HG02642 (cell line): ENCODE measurements around the gene EXT2.

Experiments
- ATAC-seq: cut with Tn5 transposase; IDR thresholded peaks from one replicate; pipeline ENCODE4 v1.9.1; 2021; ENCODE audit warnings: mild to moderate bottlenecking; ENCODE audit not compliant: unreplicated experiment, poor library complexity

Gene EXT2

GRCh38 chr11:44260081-44260480 is 164.6 kb downstream of the EXT2 start:
- no peak for ATAC-seq

GRCh38 chr11:44261800-44262591 is 166.5 kb downstream of the EXT2 start:
- no peak for ATAC-seq

- ATAC-seq: no peak
Measured at GRCh38 chr11:44263738-44264437, 168.4 kb downstream of the EXT2 start.

- ATAC-seq: no peak
Measured at GRCh38 chr11:44264438-44264749, 168.9 kb downstream of the EXT2 start.

- no peak for ATAC-seq
Measured at GRCh38 chr11:44264761-44265160, 169.3 kb downstream of the EXT2 start.

GRCh38 chr11:44266056-44266780 is 170.7 kb downstream of the EXT2 start:
- no peak for ATAC-seq

GRCh38 chr11:44267006-44267749 is 171.7 kb downstream of the EXT2 start:
- no peak for ATAC-seq

- no peak for ATAC-seq
Measured at GRCh38 chr11:44267750-44268613, 172.5 kb downstream of the EXT2 start.

GRCh38 chr11:44268614-44269080 is 173.2 kb downstream of the EXT2 start:
- no peak for ATAC-seq

GRCh38 chr11:44269369-44270351 is 174.2 kb downstream of the EXT2 start:
- ATAC-seq: no peak

GRCh38 chr11:44270403-44271273 is 175.2 kb downstream of the EXT2 start:
- no peak for ATAC-seq

- no peak for ATAC-seq
Measured at GRCh38 chr11:44271286-44271685, 175.8 kb downstream of the EXT2 start.

GRCh38 chr11:44274404-44274803 is 178.9 kb downstream of the EXT2 start:
- ATAC-seq: no peak

GRCh38 chr11:44275241-44275640 is 179.8 kb downstream of the EXT2 start:
- ATAC-seq: no peak

GRCh38 chr11:44275961-44276550 is 180.6 kb downstream of the EXT2 start:
- ATAC-seq: no peak

- no peak for ATAC-seq
Measured at GRCh38 chr11:44277196-44278090, 182.0 kb downstream of the EXT2 start.
